GM12878 (cell line): ENCODE results near the gene SH3YL1. TPM values are rescaled to one million over a fixed set of nuclear protein-coding genes. Genes with fewer than 3 reads are reported as not detected.

Experiments
- ATAC-seq: fragments of 200-7000 bp; cut with Tn5 transposase; 3 replicates; pipeline ENCODE4 v1.9.1; 2020; ENCODE audit warnings: mild to moderate bottlenecking, moderate library complexity
- BruUV-seq: library from RNA; stranded (reverse); fragments of 400-500 nt; replicated peaks from 2 replicates; lab custom pipeline; 2021; lab: Mats Ljungman, UMichigan
- CTCF ChIA-PET: fragments of 300-600 bp; sonication (Branson Sonifier 250); formaldehyde crosslinking; extraction: SDS; loops from one replicate; lab custom pipeline; 2021; ENCODE audit warnings: inconsistent platforms; lab: Yijun Ruan, JAX
- POLR2A ChIA-PET: fragments of 350-600 bp; formaldehyde crosslinking; extraction: SDS; loops from one replicate; lab custom pipeline; 2021; ENCODE audit warnings: inconsistent platforms; lab: Charles Lee
- RAD21 ChIA-PET: fragments of 300-600 bp; sonication (Branson Sonifier 250); formaldehyde crosslinking; loops from one replicate; lab custom pipeline; 2023; ENCODE audit warnings: antibody characterized with exemption; ENCODE audit not compliant: unreplicated experiment; lab: Charles Lee
- SMC1A ChIA-PET: fragments of 300-600 bp; sonication (Branson Sonifier 250); formaldehyde crosslinking; loops from one replicate; lab custom pipeline; 2023; ENCODE audit not compliant: unreplicated experiment, uncharacterized antibody; lab: Charles Lee
- DNase-seq: peaks from one replicate; pipeline ENCODE4 v3.0.0-alpha.2; 2011; ENCODE audit warnings: low read depth, low spot score
- FAIRE-seq: peaks from 3 replicates; lab custom pipeline; 2011; peaks lifted over from hg19 to GRCh38; lab: Jason Lieb, UNC
- H2AFZ ChIP-seq: 2 replicates; pipeline ENCODE4 v1.6.0; 2011; ENCODE audit warnings: low read depth, low read length, control low read depth; ENCODE audit not compliant: control insufficient read depth
- H3K27ac ChIP-seq: 2 replicates; pipeline ENCODE4 v1.5.1; 2011; ENCODE audit warnings: control low read depth; ENCODE audit not compliant: control insufficient read depth, insufficient read depth
- H3K27me3 ChIP-seq, 2 experiments: replicated peaks in 1 of 2; 2 replicates each; pipeline versions ENCODE4 v1.6.0 to v1.6.1; 2011; ENCODE audit warnings: low read length in 1 of 2; ENCODE audit not compliant: control insufficient read depth in 2 of 2, insufficient read depth in 2 of 2
- H3K36me3 ChIP-seq, 2 experiments: 2 replicates each; pipeline ENCODE4 v1.5.1; 2011; ENCODE audit warnings: low read length in 1 of 2; ENCODE audit not compliant: control insufficient read depth in 2 of 2, insufficient read depth in 2 of 2
- H3K4me1 ChIP-seq: 2 replicates; pipeline ENCODE4 v1.6.1; 2011; ENCODE audit warnings: mild to moderate bottlenecking, low read length, moderate library complexity, mixed read lengths; ENCODE audit not compliant: control insufficient read depth, insufficient read depth
- H3K4me2 ChIP-seq: 2 replicates; pipeline ENCODE4 v1.6.0; 2011; ENCODE audit warnings: control low read depth; ENCODE audit not compliant: control insufficient read depth, insufficient read depth
- H3K4me3 ChIP-seq: fragments of 200-600 bp; sonication (generic); 2 replicates; pipeline ENCODE4 v1.5.1; 2016
- H3K79me2 ChIP-seq: 2 replicates; pipeline ENCODE4 v1.6.0; 2011; ENCODE audit warnings: low read length; ENCODE audit not compliant: control insufficient read depth, insufficient read depth
- H3K9ac ChIP-seq: 2 replicates; pipeline ENCODE4 v1.8.0; 2011; ENCODE audit warnings: low read length, control low read depth, mixed read lengths; ENCODE audit not compliant: control insufficient read depth, insufficient read depth
- H3K9me3 ChIP-seq: replicated peaks from 3 replicates; pipeline ENCODE4 v1.5.1; 2011; ENCODE audit warnings: mild to moderate bottlenecking, low read length; ENCODE audit not compliant: control insufficient read depth, insufficient read depth
- H4K20me1 ChIP-seq: 2 replicates; pipeline ENCODE4 v1.6.0; 2011; ENCODE audit not compliant: control insufficient read depth, insufficient read depth
- FOXM1 ChIP-seq: IDR thresholded peaks from 2 replicates; pipeline ENCODE4 v1.6.1; 2012; ENCODE audit warnings: low read depth, mild to moderate bottlenecking, inconsistent platforms, low read length, moderate library complexity
- GATAD2B ChIP-seq: fragments of 450-650 bp; conservative IDR thresholded peaks from 2 replicates; pipeline ENCODE4 v1.6.1; 2017; ENCODE audit warnings: low read depth, mild to moderate bottlenecking, moderate library complexity
- HCFC1 ChIP-seq: fragments of 150-350 bp; IDR thresholded peaks from 2 replicates; pipeline ENCODE4 v1.6.1; 2014; ENCODE audit warnings: low read length
- HDAC2 ChIP-seq: fragments of 200-600 bp; sonication (generic); IDR thresholded peaks from 2 replicates; pipeline ENCODE4 v1.6.1; 2017
- JUND ChIP-seq: IDR thresholded peaks from 2 replicates; pipeline ENCODE4 v1.6.1; 2012; ENCODE audit warnings: low read depth, mild to moderate bottlenecking, low read length, improper control_type of control experiment, moderate library complexity
- MEF2A ChIP-seq: IDR thresholded peaks from 2 replicates; pipeline ENCODE4 v1.6.1; 2011; ENCODE audit warnings: low read depth, mild to moderate bottlenecking, low read length, moderate library complexity; ENCODE audit not compliant: insufficient read depth
- NR2F1 ChIP-seq: fragments of 450-650 bp; conservative IDR thresholded peaks from 2 replicates; pipeline ENCODE4 v1.6.1; 2017; ENCODE audit warnings: mild to moderate bottlenecking
- POLR2AphosphoS2 ChIP-seq: IDR thresholded peaks from 2 replicates; pipeline ENCODE4 v1.6.1; 2011; ENCODE audit warnings: low read depth, mild to moderate bottlenecking, low read length, improper control_type of control experiment, moderate library complexity
- RBBP5 ChIP-seq: fragments of 200-600 bp; sonication (generic); conservative IDR thresholded peaks from 2 replicates; pipeline ENCODE4 v1.6.1; 2016
- SP1 ChIP-seq: IDR thresholded peaks from one replicate; pipeline ENCODE4 v1.6.1; 2011; ENCODE audit warnings: low read depth, low read length
- STAT1 ChIP-seq: fragments of 450-650 bp; conservative IDR thresholded peaks from 2 replicates; pipeline ENCODE4 v1.6.1; 2014; ENCODE audit warnings: antibody characterized with exemption, mild to moderate bottlenecking
- STAT3 ChIP-seq: IDR thresholded peaks from 2 replicates; pipeline ENCODE4 v1.6.1; 2011; ENCODE audit warnings: low read depth, low read length, improper control_type of control experiment
- ZNF217 ChIP-seq: fragments of 450-650 bp; IDR thresholded peaks from 2 replicates; pipeline ENCODE4 v1.6.1; 2017; ENCODE audit warnings: antibody characterized with exemption, mild to moderate bottlenecking
- ZZZ3 ChIP-seq: IDR thresholded peaks from 2 replicates; pipeline ENCODE4 v1.6.1; 2011; ENCODE audit warnings: low read depth; ENCODE audit not compliant: control insufficient read depth, insufficient read length
- WGBS: methylation state at CpG from one replicate; pipeline ENCODE4 v1.1.6; 2016; ENCODE audit warnings: low lambda C conversion rate; ENCODE audit not compliant: insufficient replicate concordance, insufficient coverage; ENCODE audit errors: missing lambda C conversion rate; 5-methylcytosine and 5-hydroxymethylcytosine counted together
- in situ Hi-C: fragments of 300-500 bp; cut with MboI; formaldehyde crosslinking; loops from 9 replicates; pipeline ENCODE4 v1.14.3; 2018; ENCODE audit warnings: mixed read lengths
- intact Hi-C: fragments of 100-400 bp; cut with micrococcal nuclease; formaldehyde crosslinking; loops from one replicate; pipeline ENCODE4 v1.14.2; 2022; ENCODE audit not compliant: unreplicated experiment
- polyA plus RNA-seq, 11 experiments: library from polyadenylated mRNA; depleted of rRNA in 4 of 11; unstranded in 6 of 11; stranded (reverse) in 5 of 11; fragments of >200 nt; fragmentation: Nextera tagmentation in 4 of 11; fragmentation: Illumina TruSeq in 1 of 11; extraction: Ambion mirVana in 4 of 11; extraction: Trizol in 1 of 11; gene quantifications; 1 replicate in 1 of 11; 2 replicates in 10 of 11; pipeline versions ENCODE4 v1.2.1 to v1.2.3, GENCODE V29; 2011 to 2016; ENCODE audit warnings: inconsistent platforms in 2 of 11, missing spikeins in 2 of 11, low read depth in 1 of 11
- total RNA-seq, 4 experiments: library from RNA; depleted of rRNA in 3 of 4; stranded (reverse); fragments of >200 nt in 3 of 4; fragmentation: Illumina TruSeq in 1 of 4; extraction: Trizol in 1 of 4; gene quantifications; 2 replicates each; pipeline versions ENCODE4 v1.2.1 to v1.2.3, GENCODE V29; 2013 to 2021
- TF ChIP-seq, protein P1 (sequence below): IDR thresholded peaks from 2 replicates; pipeline ENCODE4 v1.6.1; 2011; ENCODE audit warnings: low read depth, low read length, improper control_type of control experiment, borderline replicate concordance
- TF ChIP-seq, protein P2 (sequence below): fragments of 450-650 bp; IDR thresholded peaks from 2 replicates; pipeline ENCODE4 v1.6.1; 2017; ENCODE audit warnings: mild to moderate bottlenecking, moderate library complexity
- TF ChIP-seq, protein P3 (sequence below): fragments of 450-650 bp; formaldehyde crosslinking; IDR thresholded peaks from 2 replicates; pipeline ENCODE4 v1.4.0; 2020; ENCODE audit warnings: mild to moderate bottlenecking, moderate library complexity

SH3YL1 gene
- total and polyA plus RNA-seq, 10 of the 15 experiments (the other 5 are each of a cell fraction or from before 2014, with no cell fraction given), result 12.2 to 22.4 (median 17.2) TPM

DNA sequence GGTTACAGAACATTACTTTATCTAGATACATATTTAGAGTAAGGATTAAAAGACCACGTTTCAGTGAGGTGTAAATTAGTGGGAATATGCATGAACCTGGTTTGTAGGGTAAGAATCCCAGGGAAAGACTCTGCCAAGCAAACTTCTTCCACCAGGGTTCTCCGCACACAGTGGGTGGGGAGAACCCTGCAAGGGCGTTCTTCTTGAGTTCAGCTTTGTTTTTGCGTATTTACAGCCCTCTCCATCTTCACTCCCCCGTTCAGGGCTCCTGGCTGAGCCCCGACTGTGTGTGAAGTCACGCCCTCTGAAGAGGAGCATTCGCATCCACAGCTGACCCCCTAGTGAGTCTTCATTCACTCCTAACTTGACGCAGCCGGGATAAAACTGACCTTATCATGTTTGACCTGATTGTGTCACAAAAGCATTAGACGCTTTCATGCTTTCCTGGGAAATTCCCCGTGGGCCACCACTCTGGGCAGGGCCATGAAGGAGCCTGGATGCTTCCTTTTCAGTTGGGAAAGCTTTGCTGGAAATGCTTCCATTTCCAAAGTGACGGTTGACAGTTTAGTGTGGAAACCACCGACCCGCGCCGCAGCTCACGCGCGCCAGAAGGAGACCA lies 23.1 kb upstream of the SH3YL1 start:
- ChIA-PET CTCF (no interaction called here), RAD21 (no interaction called here)
- BruUV-seq, result no TSS peak

More for the DNA sequence above, 23.1 kb upstream of the SH3YL1 start:
- Histone ChIP-seq H3K9me3 (no peaks in the 10 kb centered on the region), H2AFZ (no peak overlapping the region), H3K27me3 (peaks cover 2 to 3% of the 10 kb centered on the region in 2 experiments; a peak in 2 of 4 replicates), H4K20me1 (no peaks in the 10 kb centered on the region), H3K79me2 (no peaks in the 10 kb centered on the region), H3K36me3 (peaks cover under 1 to 5% of the 10 kb centered on the region in 2 experiments; a peak in 3 of 4 replicates), H3K4me1 (no peaks in the 10 kb centered on the region), H3K4me2 (peak overlapping the region; percentile 25; the same call in 1 of the 2 replicates), H3K27ac (no peak overlapping the region), H3K4me3 (no peak overlapping the region), H3K9ac (no peak overlapping the region)
- ChIA-PET SMC1A (interaction anchor here (1.0 kb wide), 1 partner anchor 14 kb away, joined by 4 read pairs; no protein-coding TSS in a partner anchor), POLR2A (no interaction called here)
- DNase-seq (no peak), ATAC-seq (no peak), FAIRE-seq (no peak)
- TF ChIP-seq POLR2AphosphoS2 (no peak), STAT1 (no peak), NR2F1 (no peak), MEF2A (no peak), FOXM1 (no peak), STAT3 (no peak), HCFC1 (no peak), ZZZ3 (no peak), GATAD2B (no peak), JUND (no peak), RBBP5 (no peak), ZNF217 (no peak), HDAC2 (no peak), SP1 (no peak)
- TF ChIP-seq, protein P1, sequence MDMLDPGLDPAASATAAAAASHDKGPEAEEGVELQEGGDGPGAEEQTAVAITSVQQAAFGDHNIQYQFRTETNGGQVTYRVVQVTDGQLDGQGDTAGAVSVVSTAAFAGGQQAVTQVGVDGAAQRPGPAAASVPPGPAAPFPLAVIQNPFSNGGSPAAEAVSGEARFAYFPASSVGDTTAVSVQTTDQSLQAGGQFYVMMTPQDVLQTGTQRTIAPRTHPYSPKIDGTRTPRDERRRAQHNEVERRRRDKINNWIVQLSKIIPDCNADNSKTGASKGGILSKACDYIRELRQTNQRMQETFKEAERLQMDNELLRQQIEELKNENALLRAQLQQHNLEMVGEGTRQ, result no peak
- TF ChIP-seq, protein P2, sequence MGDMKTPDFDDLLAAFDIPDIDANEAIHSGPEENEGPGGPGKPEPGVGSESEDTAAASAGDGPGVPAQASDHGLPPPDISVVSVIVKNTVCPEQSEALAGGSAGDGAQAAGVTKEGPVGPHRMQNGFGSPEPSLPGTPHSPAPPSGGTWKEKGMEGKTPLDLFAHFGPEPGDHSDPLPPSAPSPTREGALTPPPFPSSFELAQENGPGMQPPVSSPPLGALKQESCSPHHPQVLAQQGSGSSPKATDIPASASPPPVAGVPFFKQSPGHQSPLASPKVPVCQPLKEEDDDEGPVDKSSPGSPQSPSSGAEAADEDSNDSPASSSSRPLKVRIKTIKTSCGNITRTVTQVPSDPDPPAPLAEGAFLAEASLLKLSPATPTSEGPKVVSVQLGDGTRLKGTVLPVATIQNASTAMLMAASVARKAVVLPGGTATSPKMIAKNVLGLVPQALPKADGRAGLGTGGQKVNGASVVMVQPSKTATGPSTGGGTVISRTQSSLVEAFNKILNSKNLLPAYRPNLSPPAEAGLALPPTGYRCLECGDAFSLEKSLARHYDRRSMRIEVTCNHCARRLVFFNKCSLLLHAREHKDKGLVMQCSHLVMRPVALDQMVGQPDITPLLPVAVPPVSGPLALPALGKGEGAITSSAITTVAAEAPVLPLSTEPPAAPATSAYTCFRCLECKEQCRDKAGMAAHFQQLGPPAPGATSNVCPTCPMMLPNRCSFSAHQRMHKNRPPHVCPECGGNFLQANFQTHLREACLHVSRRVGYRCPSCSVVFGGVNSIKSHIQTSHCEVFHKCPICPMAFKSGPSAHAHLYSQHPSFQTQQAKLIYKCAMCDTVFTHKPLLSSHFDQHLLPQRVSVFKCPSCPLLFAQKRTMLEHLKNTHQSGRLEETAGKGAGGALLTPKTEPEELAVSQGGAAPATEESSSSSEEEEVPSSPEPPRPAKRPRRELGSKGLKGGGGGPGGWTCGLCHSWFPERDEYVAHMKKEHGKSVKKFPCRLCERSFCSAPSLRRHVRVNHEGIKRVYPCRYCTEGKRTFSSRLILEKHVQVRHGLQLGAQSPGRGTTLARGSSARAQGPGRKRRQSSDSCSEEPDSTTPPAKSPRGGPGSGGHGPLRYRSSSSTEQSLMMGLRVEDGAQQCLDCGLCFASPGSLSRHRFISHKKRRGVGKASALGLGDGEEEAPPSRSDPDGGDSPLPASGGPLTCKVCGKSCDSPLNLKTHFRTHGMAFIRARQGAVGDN, result no peak
- TF ChIP-seq, protein P3, sequence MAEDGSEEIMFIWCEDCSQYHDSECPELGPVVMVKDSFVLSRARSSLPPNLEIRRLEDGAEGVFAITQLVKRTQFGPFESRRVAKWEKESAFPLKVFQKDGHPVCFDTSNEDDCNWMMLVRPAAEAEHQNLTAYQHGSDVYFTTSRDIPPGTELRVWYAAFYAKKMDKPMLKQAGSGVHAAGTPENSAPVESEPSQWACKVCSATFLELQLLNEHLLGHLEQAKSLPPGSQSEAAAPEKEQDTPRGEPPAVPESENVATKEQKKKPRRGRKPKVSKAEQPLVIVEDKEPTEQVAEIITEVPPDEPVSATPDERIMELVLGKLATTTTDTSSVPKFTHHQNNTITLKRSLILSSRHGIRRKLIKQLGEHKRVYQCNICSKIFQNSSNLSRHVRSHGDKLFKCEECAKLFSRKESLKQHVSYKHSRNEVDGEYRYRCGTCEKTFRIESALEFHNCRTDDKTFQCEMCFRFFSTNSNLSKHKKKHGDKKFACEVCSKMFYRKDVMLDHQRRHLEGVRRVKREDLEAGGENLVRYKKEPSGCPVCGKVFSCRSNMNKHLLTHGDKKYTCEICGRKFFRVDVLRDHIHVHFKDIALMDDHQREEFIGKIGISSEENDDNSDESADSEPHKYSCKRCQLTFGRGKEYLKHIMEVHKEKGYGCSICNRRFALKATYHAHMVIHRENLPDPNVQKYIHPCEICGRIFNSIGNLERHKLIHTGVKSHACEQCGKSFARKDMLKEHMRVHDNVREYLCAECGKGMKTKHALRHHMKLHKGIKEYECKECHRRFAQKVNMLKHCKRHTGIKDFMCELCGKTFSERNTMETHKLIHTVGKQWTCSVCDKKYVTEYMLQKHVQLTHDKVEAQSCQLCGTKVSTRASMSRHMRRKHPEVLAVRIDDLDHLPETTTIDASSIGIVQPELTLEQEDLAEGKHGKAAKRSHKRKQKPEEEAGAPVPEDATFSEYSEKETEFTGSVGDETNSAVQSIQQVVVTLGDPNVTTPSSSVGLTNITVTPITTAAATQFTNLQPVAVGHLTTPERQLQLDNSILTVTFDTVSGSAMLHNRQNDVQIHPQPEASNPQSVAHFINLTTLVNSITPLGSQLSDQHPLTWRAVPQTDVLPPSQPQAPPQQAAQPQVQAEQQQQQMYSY, result no peak
- WGBS, result 74% methylated on average over 20 of the region's 20 CpGs
- in situ Hi-C loops, result no loop called here
- intact Hi-C loops, result no loop called here
